ENCODE data around the gene ABCC10. TPM values are rescaled to one million over a fixed set of nuclear protein-coding genes. Genes with fewer than 3 reads are reported as not detected.

The ABCC10 gene
- 23.2 and 37.5 TPM in 2 replicates for total RNA-seq

GRCh38 chr6:43427406-43428111 is at the start of gene ABCC10:
TSS of gene ABCC10 (plus strand) at chr6:43427541. CDS start at chr6:43427979, 438 bp downstream.

GRCh38 chr6:43455531-43456428 is 28.4 kb downstream of the ABCC10 start, which contains the start of gene DLK2:
TSS of gene DLK2 (minus strand) at chr6:43455548. CDS start at chr6:43454825, 723 bp downstream.

GRCh38 chr6:43477235-43478007 is 50.1 kb downstream of the ABCC10 start, which contains the start of gene TJAP1:
TSS of gene TJAP1 (plus strand) at chr6:43477570. CDS start at chr6:43499002, 21,432 bp downstream.

Other genes starting within 250 kb of the ABCC10 start
- 29.1 and 38.4 TPM in 2 replicates for gene CUL9, start 245.3 kb upstream of the ABCC10 start, total RNA-seq
- gene DNPH1, start 198.1 kb upstream of the ABCC10 start, total RNA-seq, result 26.3 and 26.7 TPM in 2 replicates
- under 0.01 and 0.05 TPM in 2 replicates for gene TTBK1, start 184.1 kb upstream of the ABCC10 start, total RNA-seq
- gene SLC22A7, start 129.3 kb upstream of the ABCC10 start, total RNA-seq, result not detected in 2 replicates
- gene CRIP3, start 118.7 kb upstream of the ABCC10 start, total RNA-seq, result not detected in 2 replicates
- 6.5 and 9.1 TPM in 2 replicates for gene ZNF318, start 57.9 kb upstream of the ABCC10 start, total RNA-seq
- gene DLK2, start 28.0 kb downstream of the ABCC10 start, total RNA-seq, result 0.30 and 1.6 TPM in 2 replicates
- 7.4 and 17.7 TPM in 2 replicates for gene TJAP1, start 50.0 kb downstream of the ABCC10 start, total RNA-seq
- gene LRRC73, start 82.8 kb downstream of the ABCC10 start, total RNA-seq, result 0.30 and 0.46 TPM in 2 replicates
- gene YIPF3, start 89.4 kb downstream of the ABCC10 start, total RNA-seq, result 119 and 120 TPM in 2 replicates
- gene POLR1C, start 89.5 kb downstream of the ABCC10 start, total RNA-seq, result 23.4 and 24.6 TPM in 2 replicates
- gene XPO5, start 148.5 kb downstream of the ABCC10 start, total RNA-seq, result 25.5 and 40.0 TPM in 2 replicates
- 27.6 and 47.4 TPM in 2 replicates for gene POLH, start 148.6 kb downstream of the ABCC10 start, total RNA-seq
- gene GTPBP2, start 201.7 kb downstream of the ABCC10 start, total RNA-seq, result 68.4 and 71.3 TPM in 2 replicates
- 33.4 and 38.6 TPM in 2 replicates for gene MAD2L1BP, start 208.3 kb downstream of the ABCC10 start, total RNA-seq
- gene RSPH9, start 217.5 kb downstream of the ABCC10 start, total RNA-seq, result 0.59 and 0.65 TPM in 2 replicates